NCI-H345 treated with DMSO at 0.1 percent for 48 hours (cell line): ENCODE measurements around the gene COL4A2.
"Not testable (repeated sequence)": the region's sequence is repeated elsewhere in the genome, so short reads cannot be mapped to it uniquely, and the experiment has no call there.

Source experiments
- DNase-seq: peaks from one replicate; lab custom pipeline; 2025; ENCODE audit not compliant: unreplicated experiment; lab: John Stamatoyannopoulos, UW

COL4A2 gene

DNA sequence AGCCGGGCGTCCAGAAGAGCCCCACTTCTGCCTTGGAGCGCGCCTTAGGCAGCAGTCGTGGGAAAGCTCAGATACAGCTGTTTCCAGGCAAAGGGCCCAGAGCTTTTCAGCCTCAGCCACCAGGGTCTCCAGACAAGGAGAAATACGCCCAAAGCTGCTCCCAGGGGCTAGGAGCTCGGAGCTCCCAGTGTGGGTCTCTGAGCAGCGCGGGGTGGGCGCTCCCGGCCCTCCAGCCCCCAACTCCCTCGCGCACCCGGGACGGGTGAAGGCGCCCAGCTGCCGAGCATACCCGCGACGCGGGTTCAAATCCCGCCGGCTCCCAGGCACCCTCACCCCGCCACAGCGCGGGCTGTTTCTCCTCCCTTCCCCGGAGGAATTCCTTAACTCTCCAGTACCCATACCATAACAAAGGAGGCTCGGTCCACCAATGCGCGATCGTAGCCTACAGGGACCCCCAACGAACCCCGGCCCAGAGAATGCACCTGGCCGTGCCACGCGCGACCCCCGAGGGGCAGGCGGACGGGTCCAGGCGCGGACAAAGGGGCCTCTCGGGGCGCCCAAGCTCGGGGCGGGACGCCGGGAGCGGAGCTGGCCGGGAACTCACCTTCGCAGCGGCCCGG lies 634 bp upstream of the COL4A2 start:
- DNase-seq, result no peak

DNA sequence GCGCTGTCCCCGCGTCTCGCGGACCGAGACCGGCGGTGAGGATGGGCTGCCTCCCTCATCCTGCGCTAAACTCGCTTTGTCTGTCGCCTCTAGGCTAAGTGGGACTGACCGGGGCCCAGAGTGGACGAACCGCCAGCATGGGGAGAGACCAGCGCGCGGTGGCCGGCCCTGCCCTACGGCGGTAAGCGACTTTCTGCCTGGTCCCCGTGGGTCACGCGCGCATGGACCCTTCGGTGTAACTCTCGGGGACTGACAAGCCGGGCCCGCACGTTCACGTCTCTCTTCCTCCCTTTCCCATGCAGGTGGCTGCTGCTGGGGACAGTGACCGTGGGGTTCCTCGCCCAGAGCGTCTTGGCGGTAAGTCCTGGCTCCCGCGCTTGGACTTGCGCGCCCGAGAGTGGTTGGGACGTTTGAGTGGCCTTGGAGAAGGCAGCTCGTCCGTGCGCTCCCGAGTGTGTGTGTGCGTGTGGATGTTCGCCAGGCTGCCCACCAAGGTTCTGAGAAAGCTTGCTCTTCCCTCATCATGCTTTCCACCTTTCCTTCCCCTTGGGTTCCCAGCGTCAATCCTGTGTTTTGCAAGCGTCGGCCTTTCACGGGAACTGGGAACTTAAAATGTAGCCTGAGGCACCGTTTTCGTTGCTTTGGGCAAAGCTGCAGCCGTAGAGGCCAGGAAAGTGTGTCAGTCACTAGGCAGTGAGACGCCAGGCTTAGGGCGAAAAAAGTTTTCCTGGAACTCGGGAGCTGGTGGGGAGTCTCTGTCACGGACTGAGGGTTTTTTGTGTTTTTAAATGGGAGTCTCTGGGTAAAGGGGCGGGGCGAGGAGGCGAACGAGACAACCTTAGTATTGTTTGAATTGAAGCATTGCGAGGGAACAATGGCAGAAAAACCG lies 927 bp downstream of the COL4A2 start:
- no peak for DNase-seq

DNA sequence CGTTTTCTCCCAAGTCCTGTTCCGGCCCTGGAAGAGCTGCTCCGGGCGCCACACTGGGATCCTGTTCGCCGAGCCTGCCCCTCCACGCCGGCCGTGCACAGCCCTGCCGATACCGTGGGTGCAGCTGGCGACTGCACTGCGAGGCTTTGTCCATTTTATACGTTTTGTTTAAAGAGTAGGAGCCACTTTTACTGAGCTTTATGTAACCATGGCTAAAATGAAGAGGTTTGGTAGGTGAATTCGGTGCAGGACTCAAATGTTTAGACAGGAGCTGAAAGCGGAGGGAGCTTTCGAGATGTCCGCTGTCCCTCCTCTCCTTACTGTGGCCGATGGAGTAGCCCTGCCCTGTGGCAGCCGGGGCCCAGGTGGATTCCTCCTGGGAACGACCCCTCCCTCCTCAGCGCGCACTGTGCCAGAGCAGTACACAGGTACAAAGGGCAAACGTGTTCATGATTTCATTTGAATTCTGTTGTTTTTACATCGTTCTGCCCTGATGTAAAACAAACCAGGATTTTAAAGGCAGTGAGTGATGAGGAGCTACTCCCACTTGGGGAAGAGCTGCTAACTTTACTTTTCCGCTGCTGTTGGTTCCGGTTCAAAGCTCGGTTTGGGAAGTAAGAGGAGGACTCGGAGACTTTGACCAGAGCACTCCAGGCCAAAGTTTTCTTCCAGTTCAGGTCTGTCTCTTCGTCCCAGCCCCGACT lies 1.7 kb downstream of the COL4A2 start:
- DNase-seq, result peak; percentile 14

DNA sequence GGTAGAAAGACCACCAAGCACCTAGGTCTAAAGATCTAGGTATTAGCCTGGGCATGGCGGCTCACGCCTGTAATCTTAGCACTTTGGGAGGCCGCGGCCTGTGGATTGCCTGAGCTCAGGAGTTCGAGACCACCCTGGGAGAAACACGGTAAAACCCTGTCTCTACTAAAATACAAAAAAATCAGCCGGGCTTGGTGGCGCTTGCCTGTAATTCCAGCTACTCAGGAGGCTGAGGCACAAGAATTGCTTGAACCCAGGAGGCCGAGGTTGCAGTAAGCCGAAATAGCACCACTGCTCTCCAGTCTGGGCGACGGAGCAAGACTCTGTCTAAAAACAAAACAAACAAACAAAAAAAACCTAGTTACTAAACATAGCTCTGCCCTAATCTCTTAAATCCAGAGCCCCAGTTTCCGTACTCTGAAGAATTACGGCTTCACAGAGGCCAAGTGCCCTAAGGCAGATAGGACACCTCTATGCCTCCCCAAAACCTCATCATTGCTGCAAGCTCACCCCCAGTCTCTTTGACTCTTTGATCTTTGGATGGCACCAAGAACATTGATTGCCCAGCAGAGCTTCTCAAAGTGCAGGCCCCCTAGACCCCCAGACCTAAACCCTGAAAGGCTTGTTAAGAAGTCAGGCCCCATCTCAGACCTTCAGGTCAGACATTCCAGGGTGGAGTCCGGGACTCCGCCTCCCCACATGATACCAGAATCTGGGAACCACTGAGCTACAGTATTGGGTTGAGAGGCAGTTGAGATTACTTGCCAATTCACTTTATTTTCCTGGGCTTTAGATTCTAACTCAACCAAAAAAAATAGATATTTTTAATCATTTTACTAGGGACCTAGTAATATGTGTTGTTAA lies 2.8 kb downstream of the COL4A2 start:
- DNase-seq, result no peak

DNA sequence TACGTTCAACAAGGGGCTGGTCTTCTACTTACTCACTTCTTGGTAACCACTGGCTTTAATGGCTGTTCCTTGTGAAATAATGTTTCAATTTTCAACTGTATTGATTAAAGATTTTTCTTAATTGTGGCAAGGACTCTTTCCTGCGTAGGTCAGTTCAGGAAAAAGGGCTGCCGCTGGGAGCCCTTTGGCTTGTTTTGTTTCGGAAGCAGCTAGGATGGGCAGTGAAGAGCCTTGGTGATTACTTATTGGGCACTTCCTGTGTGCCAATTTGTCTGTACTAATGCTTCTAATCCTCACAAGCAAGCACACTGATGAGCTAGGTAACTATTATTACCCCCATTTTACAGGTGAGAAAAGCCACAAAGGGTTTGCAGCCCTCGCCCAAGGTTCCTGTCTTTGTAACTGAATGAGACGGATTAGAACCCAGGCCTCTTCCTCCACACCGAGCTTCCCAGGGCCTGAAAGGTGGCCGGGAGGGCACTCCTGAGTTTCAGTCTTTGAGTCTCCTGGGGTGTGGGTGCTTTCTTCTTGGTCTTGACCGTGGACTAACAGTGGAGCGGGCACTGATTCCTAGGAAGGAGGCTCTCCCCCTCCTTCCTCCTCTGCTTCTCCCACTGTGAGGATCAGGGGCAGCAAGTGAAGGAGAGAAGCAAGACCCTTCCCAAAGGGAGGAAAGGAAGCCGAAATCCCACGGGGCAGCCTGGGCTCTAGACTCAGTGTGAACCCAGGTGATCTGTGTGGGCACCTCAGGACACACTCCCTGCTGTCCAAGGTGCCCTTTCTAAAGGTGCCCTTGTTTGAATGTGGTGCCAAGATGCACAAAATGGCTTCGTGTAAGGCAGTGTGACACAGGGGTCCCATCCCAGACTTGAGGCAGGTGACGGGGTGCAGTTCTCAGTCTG lies 3.7 kb downstream of the COL4A2 start:
- no peak for DNase-seq

DNA sequence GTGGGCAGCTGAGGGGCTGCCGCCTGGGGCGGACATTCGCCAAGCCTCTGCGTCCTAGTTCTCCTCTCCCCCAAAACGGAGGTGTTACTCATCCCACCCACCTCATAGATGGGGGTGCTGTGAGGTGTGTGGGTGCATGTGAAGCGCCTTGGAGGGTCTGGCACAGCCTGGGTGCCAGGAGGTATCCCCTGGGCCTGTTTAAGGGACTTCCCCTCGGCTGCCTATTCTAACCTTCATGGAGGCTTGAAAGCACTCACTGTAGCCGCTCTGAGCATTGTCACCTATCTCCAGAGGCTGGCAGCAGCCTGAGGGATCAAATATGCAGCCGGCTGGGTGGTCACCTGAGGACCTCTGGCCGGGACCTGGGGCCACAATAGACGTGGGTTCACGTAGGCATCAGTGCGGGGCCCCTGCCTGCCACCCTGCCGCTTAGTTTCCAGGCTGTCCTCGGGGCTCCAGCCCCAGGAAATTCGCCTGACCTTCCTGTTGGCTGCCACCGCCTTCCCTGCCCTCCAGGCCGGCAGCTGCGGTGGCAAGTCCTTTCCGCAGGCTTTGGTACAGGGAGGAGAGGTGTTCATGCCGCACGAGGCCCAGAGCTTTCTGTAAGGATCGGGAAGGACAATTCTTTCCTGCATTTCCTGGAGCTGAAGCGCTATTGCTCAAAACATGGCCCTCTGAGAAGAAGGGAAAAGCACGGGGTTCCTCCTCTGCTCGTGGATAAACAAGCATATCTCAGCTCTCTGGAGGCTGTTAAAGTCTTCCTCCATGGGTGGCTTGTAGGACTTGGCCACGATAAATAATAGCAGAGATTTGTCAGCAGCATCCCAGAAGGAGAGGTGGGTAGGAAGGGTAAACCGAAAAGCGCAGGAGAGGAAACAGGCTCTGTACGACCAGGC lies 4.6 kb downstream of the COL4A2 start:
- DNase-seq, result no peak

DNA sequence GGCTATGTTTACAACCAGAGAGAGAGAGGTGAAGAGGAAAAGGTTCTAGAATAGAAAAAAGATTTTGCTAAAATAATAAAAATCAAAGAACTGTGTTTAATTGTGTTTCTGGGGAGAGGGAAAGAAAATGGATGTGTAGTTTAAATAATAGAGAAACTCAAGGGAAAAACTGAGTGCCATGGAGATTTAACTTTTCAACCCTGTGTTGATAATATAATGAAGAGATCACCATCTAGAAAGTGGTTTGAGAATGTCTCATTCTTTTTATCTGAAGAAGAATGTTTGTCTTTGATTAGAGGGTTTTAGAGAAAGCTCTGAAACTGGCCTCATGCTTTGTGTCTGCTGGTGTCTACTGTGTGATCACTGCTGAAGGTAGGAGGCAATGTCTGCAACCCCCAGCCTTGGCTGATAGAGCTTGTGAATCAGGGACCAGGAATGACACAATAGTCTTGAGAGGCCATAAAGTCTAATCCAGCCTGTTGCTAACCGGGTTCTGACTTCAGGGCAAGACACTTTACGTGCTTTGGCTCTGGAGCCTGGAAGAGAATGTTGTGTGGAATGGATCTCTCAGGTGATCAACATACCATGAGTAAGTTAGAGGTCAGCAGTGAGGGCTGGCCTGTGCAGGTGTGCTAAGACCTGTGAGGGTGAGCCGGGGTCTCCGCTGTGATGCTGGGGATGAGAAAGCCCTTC lies 5.4 kb downstream of the COL4A2 start:
- DNase-seq, result no peak

DNA sequence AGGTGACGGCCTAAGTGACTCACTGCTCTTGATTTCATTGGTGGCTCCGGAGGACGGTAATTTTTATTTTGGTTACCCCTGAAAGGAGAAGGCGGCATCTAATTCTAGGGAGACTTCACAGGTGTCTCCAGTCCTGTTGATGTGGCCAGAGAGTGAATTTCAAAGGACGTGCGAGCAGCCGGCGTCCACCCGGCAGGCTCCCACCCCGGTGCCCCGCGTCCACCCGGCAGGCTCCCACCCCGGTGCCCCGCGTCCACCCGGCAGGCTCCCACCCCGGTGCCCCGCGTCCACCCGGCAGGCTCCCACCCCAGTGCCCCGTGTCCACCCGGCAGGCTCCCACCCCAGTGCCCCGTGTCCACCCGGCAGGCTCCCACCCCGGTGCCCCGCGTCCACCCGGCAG lies 6.2 kb downstream of the COL4A2 start:
- DNase-seq, result not testable (repeated sequence)

DNA sequence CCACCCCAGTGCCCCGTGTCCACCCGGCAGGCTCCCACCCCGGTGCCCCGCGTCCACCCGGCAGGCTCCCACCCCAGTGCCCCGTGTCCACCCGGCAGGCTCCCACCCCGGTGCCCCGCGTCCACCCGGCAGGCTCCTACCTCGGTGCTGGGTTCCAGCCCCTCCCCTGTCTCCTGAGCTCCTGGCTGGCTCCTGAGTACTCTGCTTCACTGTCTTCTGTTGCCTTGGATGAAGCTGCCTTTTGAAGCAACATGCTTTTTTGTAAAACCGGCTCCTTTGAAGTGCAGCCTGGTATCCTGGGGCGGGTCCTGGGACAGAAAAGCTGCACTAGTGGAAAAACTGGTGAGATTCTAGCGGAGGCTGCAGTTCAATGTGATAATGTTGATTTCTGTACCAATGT lies 6.6 kb downstream of the COL4A2 start:
- not testable (repeated sequence) for DNase-seq

DNA sequence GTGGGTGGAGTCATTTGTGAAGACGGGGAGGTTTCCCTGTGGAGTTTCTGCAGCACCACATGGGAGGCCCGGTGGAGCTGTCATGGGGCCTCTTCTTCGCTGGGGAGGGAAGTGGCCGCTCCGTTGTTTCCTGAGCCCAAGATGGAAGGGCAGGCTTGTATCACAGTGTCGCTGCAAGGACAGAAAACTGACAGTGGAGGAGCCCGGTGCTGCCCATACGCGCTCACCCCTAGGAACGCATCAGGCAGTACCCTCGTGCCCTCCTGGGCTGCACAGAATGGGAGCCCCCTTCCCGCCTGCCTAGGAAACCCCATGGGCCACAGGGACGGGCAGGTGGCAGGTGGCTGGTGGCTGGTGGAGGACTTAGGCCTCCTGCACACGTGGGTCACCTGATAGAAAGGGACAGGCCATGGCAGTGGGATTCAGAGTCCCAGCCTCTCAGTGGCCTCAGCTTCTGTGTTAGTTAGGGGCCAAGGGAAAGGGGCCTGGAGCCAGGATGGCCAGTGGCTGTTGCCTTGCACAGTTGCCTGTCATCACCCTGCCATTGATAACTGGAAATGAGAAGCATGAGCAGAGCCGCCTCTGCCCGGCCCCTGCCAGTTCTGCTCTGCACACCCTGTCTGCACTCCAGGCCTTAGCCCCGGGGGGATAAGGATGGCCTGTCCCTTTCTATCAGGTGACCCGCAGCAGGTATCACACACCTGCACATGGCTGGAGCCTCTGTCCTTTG lies 7.6 kb downstream of the COL4A2 start:
- no peak for DNase-seq

DNA sequence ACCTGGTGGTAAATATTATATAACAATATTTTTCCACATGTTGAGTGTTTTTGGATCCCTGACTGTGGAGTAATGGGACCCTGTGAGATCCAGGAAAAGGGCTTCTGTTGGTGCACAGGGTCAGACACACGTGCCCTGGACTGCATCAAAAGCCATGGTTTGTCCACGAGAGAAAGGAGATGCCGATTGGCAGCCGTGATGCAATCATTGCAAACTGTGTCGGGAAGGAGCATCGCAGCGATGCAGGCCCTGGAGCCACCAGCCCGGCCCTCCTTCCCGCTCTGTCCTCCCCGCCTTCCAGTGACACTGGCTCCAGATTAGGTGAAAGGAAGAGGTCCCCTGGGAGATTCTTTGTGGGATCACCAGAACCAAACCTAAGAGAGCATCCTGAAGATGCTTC lies 9.1 kb downstream of the COL4A2 start:
- DNase-seq, result no peak

DNA sequence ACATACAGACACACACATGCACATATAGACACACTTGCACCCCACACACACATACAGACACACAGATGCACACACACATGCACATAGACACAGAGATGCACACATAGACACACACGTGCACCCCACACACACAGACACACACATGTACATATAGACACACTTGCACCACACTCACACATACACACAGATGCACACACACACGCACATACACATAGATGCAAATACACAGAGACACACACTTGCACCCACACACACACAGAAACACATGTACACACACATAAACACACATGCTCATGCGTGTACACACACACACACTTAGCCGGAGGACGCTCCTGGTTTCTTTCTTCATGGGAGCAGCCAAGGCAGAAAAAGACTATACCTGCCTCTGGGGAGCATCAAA lies 10.0 kb downstream of the COL4A2 start:
- DNase-seq, result no peak

DNA sequence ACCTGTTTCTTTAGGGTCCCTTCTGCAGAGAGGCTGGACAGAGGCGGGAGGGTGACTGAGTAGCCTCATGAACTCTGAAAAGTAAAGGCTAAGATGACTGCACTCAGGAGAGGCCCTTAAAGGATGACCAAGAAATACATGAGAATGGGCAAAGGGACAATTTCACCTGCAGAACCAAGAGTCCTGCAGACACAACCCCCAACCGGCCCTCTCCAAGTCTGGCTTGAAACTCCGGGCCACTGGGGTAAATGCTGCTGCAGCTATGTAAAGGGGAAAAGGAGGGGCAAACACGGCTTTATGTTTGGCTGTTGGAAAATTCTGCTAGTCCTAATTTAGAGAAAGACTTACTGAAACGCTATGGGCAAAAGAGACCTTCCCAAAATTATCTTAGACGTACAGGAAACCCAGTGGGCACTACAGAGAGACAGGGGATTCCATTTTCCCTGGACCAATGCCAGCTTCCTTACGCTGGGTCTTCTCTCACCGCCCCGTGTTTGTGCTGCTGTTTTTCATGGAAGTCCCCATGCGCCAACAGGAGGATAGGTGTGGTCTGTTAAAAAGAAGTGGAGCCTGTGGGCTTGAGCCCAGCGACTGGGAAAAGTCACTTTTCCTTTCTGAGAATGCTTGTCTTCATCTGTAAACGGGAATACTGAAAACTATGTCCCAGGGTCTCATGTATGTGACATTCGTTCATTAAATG lies 10.6 kb downstream of the COL4A2 start:
- no peak for DNase-seq

DNA sequence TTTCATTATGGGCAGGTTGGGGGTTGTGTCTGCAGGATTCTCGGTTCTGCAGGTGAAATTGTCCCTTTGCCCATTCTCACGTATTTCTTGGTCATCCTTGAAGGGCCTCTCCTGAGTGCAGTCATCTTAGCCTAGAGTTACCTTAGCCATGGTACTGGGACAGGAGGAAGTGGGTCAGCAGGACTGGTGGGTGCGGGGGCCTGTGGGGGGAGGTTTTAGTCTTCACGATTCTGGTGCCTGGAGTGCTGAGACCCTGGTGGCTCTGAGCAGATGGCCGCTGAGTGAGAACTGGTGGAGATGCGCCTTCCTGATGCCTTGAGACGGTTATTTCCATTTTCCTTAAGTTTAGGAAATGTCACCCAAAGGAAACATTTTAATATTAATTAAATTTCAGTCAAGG lies 11.8 kb downstream of the COL4A2 start:
- no peak for DNase-seq

DNA sequence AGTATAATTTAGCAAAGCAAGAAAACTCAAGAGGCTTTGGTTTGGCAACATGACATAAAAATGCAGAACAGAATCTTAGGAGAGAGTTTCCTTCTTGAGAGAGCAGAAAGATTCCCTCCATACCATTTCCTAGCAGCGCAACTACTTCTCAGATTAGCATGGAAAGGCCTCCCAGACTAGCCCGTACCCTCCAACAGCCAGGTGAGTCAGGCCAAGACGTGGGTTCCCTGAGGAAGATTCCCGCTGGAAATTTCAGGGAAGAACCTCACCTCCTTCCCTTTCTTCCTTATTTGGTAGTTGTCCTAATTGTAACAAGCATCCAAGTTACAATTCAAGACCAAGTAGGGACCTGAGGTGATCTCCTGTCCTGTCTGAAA lies 12.3 kb downstream of the COL4A2 start:
- DNase-seq, result no peak

DNA sequence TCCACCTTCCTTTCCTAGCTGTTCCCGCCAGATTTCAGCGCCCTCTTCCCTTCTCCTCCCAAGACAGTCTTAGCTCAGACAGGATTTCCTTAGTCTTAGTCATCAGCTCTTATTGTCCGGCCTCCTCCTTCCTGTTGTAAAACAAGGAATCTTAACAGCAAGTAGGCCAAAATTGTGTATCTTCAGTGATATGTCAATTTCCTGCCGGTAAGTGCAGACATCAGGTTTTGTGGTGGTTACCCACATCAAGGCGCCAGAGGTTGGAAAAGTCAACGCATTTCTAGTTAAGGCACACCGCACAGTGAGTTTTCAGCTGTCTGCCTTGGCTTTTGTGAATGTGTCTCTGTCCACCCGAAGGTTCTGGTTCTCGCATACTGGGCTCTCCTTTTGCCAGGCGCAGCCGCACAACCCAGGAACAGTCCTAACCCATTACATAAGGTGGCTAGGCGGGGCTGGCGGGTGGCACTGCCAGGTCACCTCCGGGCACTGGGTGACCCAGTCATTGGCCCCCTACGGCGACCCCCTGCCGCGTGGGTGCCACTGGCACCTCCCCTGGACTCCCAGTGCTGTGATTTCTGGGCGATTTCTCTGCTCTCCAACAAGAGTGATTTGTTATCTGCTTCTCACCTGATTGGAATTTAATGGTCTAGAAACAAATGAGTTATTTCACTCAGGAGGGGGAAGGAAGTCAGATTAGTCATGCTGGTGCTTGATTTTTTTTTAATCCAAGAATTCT lies 12.9 kb downstream of the COL4A2 start:
- DNase-seq, result no peak

DNA sequence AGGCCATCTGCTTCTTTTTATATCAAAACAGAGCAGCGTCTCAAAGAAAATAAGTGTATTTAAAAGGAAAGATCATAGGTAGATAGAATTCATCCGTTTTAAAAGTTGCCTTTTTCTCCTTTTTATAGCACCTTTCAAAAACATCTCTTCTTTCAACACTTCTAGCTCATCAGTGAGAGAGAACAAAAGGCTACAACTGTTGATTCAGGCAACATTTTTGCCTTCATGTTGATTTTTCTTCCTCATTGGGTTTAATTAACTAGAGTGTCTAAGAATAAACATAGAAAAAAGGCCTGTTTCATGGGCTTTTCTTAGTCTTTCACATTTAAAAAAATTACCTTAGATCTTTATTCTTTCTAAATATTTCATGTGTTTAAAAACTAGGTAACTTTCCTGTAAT lies 13.6 kb downstream of the COL4A2 start:
- no peak for DNase-seq
